Right lobe of liver (tissue), 6 donors: ENCODE data around the gene CRAMP1. TPM values are rescaled to one million over a fixed set of nuclear protein-coding genes. Genes with fewer than 3 reads are reported as not detected.

ENCODE experiments used
- ATAC-seq, 4 donors: fragments of 200-7000 bp; cut with Tn5 transposase; one replicate each; pipeline ENCODE4 v1.9.1; 2020; ENCODE audit warnings: mild to moderate bottlenecking in 4 of 4, moderate library complexity in 4 of 4
- DNase-seq, 3 donors: peaks; one replicate each; pipeline ENCODE4 v3.0.0-alpha.2; 2020
- H3K27ac ChIP-seq, 3 donors: fragments of 200-600 bp; one replicate each; pipeline ENCODE4 v1.8.0; 2022
- H3K27me3 ChIP-seq, 2 donors: fragments of 200-600 bp; one replicate each; pipeline ENCODE4 v1.8.0; 2022
- H3K36me3 ChIP-seq, 4 donors: fragments of 200-600 bp; sonication (generic) in 1 of 4; one replicate each; pipeline versions ENCODE4 v1.5.1 to v1.8.0; 2017 to 2022; ENCODE audit warnings: control low read depth in 1 of 4
- H3K4me1 ChIP-seq, 4 donors: fragments of 200-600 bp; sonication (generic) in 1 of 4; one replicate each; pipeline versions ENCODE4 v1.5.1 to v1.8.0; 2017 to 2022; ENCODE audit warnings: control low read depth in 1 of 4
- H3K4me3 ChIP-seq, 3 donors: fragments of 200-600 bp; one replicate each; pipeline ENCODE4 v1.8.0; 2022
- H3K9me3 ChIP-seq, 4 donors: fragments of 200-600 bp; sonication (generic) in 1 of 4; one replicate each; pipeline versions ENCODE4 v1.5.1 to v1.8.0; 2017 to 2022; ENCODE audit warnings: control low read depth in 1 of 4
- CTCF ChIP-seq, 4 donors: fragments of 200-600 bp in 3 of 4; fragments of 450-650 bp in 1 of 4; IDR thresholded peaks; one replicate each; pipeline versions ENCODE4 v1.5.1 to v1.8.0; 2016 to 2022; ENCODE audit warnings: antibody characterized with exemption in 4 of 4, mild to moderate bottlenecking in 2 of 4
- POLR2A ChIP-seq: fragments of 450-650 bp; IDR thresholded peaks from one replicate; pipeline ENCODE4 v1.6.1; 2017; ENCODE audit warnings: antibody characterized with exemption, mild to moderate bottlenecking
- WGBS: methylation state at CpG from one replicate; pipeline ENCODE4 v1.1.6; 2018; ENCODE audit warnings: low coverage, low lambda C conversion rate; ENCODE audit not compliant: insufficient coverage; ENCODE audit errors: missing lambda C conversion rate; 5-methylcytosine and 5-hydroxymethylcytosine counted together
- intact Hi-C, 2 donors: fragments of 100-400 bp; cut with DNase I; formaldehyde crosslinking; loops; one replicate each; pipeline versions ENCODE4 v1.11.2 to v1.14.1; 2022
- total RNA-seq, 6 experiments: library from RNA; depleted of rRNA in 2 of 6; stranded (reverse); fragments of >200 nt in 2 of 6; fragmentation: NEBNext Ultra II Directional in 3 of 6; extraction: Animal tissue kit (Norgen Biotek cat#: 25700) in 3 of 6; gene quantifications; one replicate each; pipeline versions ENCODE4 v1.1.0 to v1.2.4, GENCODE V29; 2016 to 2023
- donor health status: DM: no; HTN: yes; CAD: no.
- donor health status: DM: no; HTN: no; CAD: no.
- donor health status: DM: no; HTN: no; CAD: no.
- donor health status: DM: no; HTN: yes; CAD: no.
- donor health status: DM: no; HTN: yes; CAD: no.

The CRAMP1 gene
- total RNA-seq, 6 experiments from 2014 or later, result 2.9 to 8.4 (median 5.8) TPM

DNA sequence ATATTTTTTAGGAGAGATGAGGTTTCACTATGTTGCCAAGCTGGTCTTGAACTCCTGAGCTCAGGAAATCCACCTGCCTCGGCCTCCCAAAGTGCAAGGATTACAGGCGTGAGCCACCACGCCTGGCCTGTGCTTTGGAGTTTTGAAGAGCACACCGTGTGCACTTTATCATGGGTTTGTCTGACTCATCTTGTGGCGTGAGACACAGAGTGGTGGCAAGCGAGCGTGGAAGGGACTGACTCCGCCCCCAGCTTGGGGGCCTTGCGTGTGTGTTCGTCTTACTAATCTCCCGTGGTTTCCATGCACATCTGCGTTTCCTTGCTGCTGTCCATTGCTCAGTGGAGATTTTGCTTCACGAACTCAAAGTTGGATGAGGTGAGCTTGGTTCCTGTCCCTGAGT is 22.9 kb downstream of the CRAMP1 start:
- no peaks in the 10 kb centered on the region for H3K9me3 ChIP-seq
- TF ChIP-seq POLR2A (no peak), CTCF (IDR thresholded peaks at IDR 0.05) (no peak)
- H3K27ac ChIP-seq, result no peak overlapping the region
- H3K36me3 ChIP-seq, result peaks cover 0 to 63% (median 12%) of the 10 kb centered on the region in 4 donors
- ATAC-seq (no peak), DNase-seq (no peak)
- no peak overlapping the region for H3K4me3 ChIP-seq
- WGBS, result 95% methylated on average over 9 of the region's 13 CpGs
- intact Hi-C loops, result no loop called here
- peaks cover 0 to 9% (median 0%) of the 10 kb centered on the region in 4 donors for H3K4me1 ChIP-seq
- H3K27me3 ChIP-seq, result no peaks in the 10 kb centered on the region

- no peaks in the 10 kb centered on the region for H3K9me3 ChIP-seq
- 96% methylated on average over 7 of the region's 11 CpGs for WGBS
- H3K27me3 ChIP-seq, result no peaks in the 10 kb centered on the region
- H3K4me3 ChIP-seq, result no peak overlapping the region
- no peak for ATAC-seq
- H3K4me1 ChIP-seq, result no peaks in the 10 kb centered on the region
- peaks cover 0 to 62% (median 18%) of the 10 kb centered on the region in 4 donors for H3K36me3 ChIP-seq
- TF ChIP-seq CTCF (IDR thresholded peaks at IDR 0.05) (no peak), POLR2A (no peak)
- no peak for DNase-seq
- intact Hi-C loops, result no loop called here
- H3K27ac ChIP-seq, result no peak overlapping the region
Observed at GRCh38 chr16:1637526-1637925, 25.4 kb downstream of the CRAMP1 start.

- intact Hi-C loops, result no loop called here
- Histone ChIP-seq H3K9me3 (no peaks in the 10 kb centered on the region), H3K27ac (no peak overlapping the region), H3K36me3 (peaks cover 0 to 62% (median 16%) of the 10 kb centered on the region in 4 donors), H3K4me1 (no peaks in the 10 kb centered on the region), H3K27me3 (no peaks in the 10 kb centered on the region), H3K4me3 (no peak overlapping the region)
- TF ChIP-seq POLR2A, result no peak
- no peak for TF ChIP-seq CTCF (IDR thresholded peaks at IDR 0.05)
- 100% methylated on average over 3 of the region's 8 CpGs for WGBS
- DNase-seq, result no peak
- no peak for ATAC-seq
Observed at GRCh38 chr16:1638757-1639156, 26.6 kb downstream of the CRAMP1 start.

DNA sequence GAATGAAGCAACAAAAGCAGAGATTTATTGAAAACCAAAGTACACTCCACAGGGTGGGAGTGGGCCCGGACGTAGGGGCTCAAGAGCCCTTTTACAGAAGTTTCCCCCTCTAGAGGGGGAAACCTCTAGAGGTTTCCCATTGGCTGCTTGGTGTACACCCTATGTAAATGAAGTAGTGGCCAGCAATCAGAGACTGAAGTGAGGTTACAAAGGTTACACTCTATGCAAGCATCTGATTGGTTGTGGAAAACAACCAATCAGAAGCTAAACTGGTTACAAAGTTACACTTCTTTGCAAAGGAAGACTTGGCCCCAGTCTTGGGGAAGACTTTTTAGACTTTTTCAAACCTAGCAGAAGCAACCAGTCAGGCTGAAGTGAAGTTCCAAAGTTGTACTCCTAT is 27.1 kb downstream of the CRAMP1 start:
- Histone ChIP-seq H3K4me3 (no peak overlapping the region), H3K27ac (no peak overlapping the region), H3K9me3 (no peaks in the 10 kb centered on the region), H3K27me3 (no peaks in the 10 kb centered on the region), H3K4me1 (no peaks in the 10 kb centered on the region), H3K36me3 (peaks cover 0 to 62% (median 16%) of the 10 kb centered on the region in 4 donors)
- TF ChIP-seq CTCF (IDR thresholded peaks at IDR 0.05) (no peak), POLR2A (no peak)
- ATAC-seq (no peak), DNase-seq (no peak)
- WGBS, result 94% methylated on average over 2 of the region's 2 CpGs
- intact Hi-C loops, result no loop called here

DNA sequence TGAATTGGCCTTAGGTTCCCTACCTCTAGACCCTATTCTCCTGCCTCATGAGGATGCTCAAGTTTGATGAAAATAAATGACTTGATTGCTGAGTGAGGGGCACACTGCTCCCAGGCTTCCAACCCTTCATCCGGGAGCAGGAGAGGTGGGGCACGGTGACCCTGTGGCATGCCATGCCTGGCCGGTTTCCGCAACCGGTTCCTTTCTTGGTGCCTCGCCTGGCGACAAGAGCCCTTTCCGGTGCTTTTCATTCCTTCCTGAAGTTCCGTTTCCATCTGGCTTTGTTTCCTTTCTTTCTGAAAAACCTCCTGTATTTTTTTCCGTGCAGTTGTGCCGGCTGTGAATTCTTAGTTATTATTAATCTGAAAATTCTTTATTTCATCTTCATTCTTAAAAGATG is 27.7 kb downstream of the CRAMP1 start:
- ATAC-seq, result no peak

More for the DNA sequence above, 27.7 kb downstream of the CRAMP1 start:
- intact Hi-C loops, result no loop called here
- Histone ChIP-seq H3K27me3 (no peaks in the 10 kb centered on the region), H3K9me3 (no peaks in the 10 kb centered on the region), H3K27ac (no peak overlapping the region), H3K4me1 (no peaks in the 10 kb centered on the region), H3K36me3 (peaks cover 0 to 62% (median 16%) of the 10 kb centered on the region in 4 donors), H3K4me3 (no peak overlapping the region)
- WGBS, result 91% methylated on average over 4 of the region's 11 CpGs
- TF ChIP-seq CTCF (IDR thresholded peaks at IDR 0.05), result no peak
- no peak for TF ChIP-seq POLR2A
- no peak for DNase-seq
